Ishikawa (cell line): ENCODE results near the gene SLCO4A1.

Source experiments
- CEBPB ChIP-seq: IDR thresholded peaks from 2 replicates; pipeline ENCODE4 v1.6.1; 2012
- CREB1 ChIP-seq: IDR thresholded peaks from 2 replicates; pipeline ENCODE4 v1.6.1; 2012; ENCODE audit warnings: low read depth
- EGR1 ChIP-seq: IDR thresholded peaks from 2 replicates; pipeline ENCODE4 v1.6.1; 2012
- EP300 ChIP-seq: IDR thresholded peaks from 2 replicates; pipeline ENCODE4 v1.6.1; 2012; ENCODE audit warnings: borderline replicate concordance
- FOXM1 ChIP-seq: IDR thresholded peaks from 2 replicates; pipeline ENCODE4 v1.6.1; 2012; ENCODE audit warnings: low read depth, borderline replicate concordance
- NFIC ChIP-seq: IDR thresholded peaks from 2 replicates; pipeline ENCODE4 v1.6.1; 2012
- RAD21 ChIP-seq: IDR thresholded peaks from 2 replicates; pipeline ENCODE4 v1.6.1; 2012; ENCODE audit warnings: low read depth
- TAF1 ChIP-seq: IDR thresholded peaks from 2 replicates; pipeline ENCODE4 v1.6.1; 2012; ENCODE audit warnings: low read depth, mild to moderate bottlenecking
- TCF12 ChIP-seq: IDR thresholded peaks from 2 replicates; pipeline ENCODE4 v1.6.1; 2012; ENCODE audit warnings: low read depth
- TEAD4 ChIP-seq: IDR thresholded peaks from 2 replicates; pipeline ENCODE4 v1.6.1; 2012
- YY1 ChIP-seq: IDR thresholded peaks from 2 replicates; pipeline ENCODE4 v1.6.1; 2012; ENCODE audit warnings: low read depth
- ZBTB7A ChIP-seq: IDR thresholded peaks from 2 replicates; pipeline ENCODE4 v1.6.1; 2012; ENCODE audit warnings: low read depth
- TF ChIP-seq, protein P1 (sequence below): IDR thresholded peaks from 2 replicates; pipeline ENCODE4 v1.6.1; 2012
- TF ChIP-seq, protein P2 (sequence below): IDR thresholded peaks from 2 replicates; pipeline ENCODE4 v1.6.1; 2012
- TF ChIP-seq, protein P3 (sequence below): IDR thresholded peaks from 2 replicates; pipeline ENCODE4 v1.6.1; 2012; ENCODE audit warnings: low read depth, mild to moderate bottlenecking

Gene SLCO4A1

DNA sequence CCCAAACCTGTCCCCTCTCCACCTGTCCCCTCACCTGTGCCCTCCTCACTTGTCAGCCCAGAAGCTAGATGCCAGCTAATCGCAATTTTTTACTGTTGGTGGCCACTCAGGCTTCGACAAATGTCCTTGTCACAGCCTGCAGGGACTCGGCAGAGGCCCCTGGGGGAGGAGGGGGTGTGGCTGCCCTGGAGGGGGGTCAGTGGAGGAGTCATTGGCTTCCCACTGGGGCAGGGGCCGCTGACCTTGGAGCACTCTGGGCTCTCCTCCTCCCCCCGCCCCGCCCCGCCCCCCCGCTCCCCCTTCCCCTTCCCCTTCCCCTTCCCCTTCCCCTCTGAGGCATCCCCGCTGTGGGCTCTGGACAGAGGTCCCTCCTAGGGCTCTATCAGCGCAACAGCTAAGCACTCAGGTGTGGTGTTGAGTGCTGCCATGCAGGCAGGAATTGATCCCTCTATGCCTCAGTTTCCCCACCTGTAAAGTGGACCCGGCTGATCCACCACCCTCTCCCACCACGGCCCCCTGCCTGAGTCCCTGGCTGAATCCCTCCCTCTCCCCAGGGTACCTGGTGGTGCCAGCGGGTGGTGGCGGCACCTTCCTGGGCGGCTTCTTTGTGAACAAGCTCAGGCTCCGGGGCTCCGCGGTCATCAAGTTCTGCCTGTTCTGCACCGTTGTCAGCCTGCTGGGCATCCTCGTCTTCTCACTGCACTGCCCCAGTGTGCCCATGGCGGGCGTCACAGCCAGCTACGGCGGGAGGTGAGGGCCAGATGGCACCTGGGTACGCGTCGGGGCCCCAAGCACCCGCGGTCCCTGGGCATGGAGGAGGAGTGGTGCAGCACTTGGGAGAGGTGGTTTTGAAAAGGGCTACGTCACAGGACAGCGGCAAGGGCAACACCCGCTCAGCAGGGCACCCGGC lies 23.8 kb downstream of the SLCO4A1 start:
- TF ChIP-seq, protein P1, sequence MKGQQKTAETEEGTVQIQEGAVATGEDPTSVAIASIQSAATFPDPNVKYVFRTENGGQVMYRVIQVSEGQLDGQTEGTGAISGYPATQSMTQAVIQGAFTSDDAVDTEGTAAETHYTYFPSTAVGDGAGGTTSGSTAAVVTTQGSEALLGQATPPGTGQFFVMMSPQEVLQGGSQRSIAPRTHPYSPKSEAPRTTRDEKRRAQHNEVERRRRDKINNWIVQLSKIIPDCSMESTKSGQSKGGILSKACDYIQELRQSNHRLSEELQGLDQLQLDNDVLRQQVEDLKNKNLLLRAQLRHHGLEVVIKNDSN: no peak
- TF ChIP-seq CREB1: no peak
- 0 out of 2 replicates have a peak, but pooled peaks have one; percentile 27 for TF ChIP-seq YY1
- TF ChIP-seq RAD21: no peak
- TF ChIP-seq EP300: 0 out of 2 replicates have a peak, but pooled peaks have one; percentile 45
- TF ChIP-seq TCF12: peak; percentile 22; the same call in 1 of the 2 replicates

DNA sequence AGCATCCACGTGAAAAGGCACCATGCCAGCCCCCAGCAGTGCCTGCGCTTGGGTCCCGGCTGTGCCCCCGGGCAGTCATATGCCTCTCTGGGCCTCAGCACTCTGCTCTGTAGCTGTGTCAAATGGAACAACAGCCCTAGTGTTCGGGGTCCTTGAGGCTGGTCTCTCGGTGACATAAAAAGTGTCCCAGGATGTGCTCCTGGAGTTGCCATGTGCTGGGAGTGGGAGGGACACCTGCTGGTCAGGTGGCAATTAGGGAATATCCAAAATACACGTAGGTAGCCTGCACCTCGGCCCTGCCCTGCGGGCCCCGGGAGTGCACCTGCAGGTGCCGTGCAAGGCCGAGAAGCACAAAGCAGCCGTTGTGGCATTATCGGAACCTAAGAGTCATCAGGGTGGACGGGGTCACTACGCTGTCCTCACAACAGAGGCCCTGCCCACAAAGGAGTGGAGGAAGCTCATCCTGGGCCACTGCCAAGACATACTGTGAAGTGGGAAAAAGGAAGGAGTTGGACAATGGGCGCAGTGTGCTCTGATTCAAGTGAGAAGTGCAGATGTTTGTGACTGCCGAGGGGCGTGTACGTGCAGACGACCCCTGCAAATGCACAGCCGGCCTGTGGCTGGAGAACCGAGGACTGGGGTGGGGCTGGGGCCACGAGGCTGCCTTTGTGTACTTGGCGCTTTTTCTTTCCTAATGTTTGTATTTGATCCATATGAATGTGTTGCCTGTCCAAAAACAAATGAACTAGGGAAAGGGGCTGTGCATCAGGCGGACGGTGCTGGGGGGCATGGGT lies 24.6 kb downstream of the SLCO4A1 start:
- TF ChIP-seq RAD21 (no peak), NFIC (peak; percentile 59), CEBPB (no peak)

DNA sequence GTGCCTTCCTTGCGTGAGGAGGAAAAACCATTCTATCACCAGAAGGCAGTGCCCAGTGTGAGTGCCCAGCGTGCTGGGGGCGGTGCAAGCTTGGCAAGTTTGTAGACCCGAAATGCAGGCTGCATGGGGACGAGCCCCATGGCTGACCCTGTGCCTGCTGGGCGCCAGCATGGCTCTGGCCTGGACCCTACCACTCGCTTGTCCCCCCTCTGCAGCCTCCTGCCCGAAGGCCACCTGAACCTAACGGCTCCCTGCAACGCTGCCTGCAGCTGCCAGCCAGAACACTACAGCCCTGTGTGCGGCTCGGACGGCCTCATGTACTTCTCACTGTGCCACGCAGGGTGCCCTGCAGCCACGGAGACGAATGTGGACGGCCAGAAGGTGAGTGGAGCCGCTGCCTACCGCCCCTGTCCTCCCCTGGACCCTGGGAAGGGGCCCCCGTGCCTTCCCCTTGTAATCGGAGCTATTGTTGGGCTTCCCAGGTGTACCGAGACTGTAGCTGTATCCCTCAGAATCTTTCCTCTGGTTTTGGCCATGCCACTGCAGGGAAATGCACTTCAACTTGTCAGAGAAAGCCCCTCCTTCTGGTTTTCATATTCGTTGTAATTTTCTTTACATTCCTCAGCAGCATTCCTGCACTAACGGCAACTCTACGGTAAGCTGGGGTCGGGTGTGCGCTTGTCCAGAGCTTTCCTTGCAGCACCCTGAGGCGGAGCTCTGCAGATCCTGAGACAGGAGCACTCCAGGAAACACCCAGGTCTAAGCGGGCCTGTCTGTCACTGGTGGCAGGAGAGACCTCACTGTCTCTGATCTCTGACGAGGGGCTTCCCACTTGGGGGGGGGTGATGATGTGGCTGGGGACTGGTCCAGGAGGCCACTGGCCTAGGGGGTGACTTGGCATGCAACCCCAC lies 25.5 kb downstream of the SLCO4A1 start:
- TF ChIP-seq, protein P2, sequence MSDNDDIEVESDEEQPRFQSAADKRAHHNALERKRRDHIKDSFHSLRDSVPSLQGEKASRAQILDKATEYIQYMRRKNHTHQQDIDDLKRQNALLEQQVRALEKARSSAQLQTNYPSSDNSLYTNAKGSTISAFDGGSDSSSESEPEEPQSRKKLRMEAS: no peak
- no peak for TF ChIP-seq NFIC
- no peak for TF ChIP-seq TCF12
- TF ChIP-seq EP300: no peak
- TF ChIP-seq EGR1: no peak
- TF ChIP-seq, protein P1: no peak
- no peak for TF ChIP-seq CREB1
- no peak for TF ChIP-seq YY1
- TF ChIP-seq ZBTB7A: no peak
- no peak for TF ChIP-seq RAD21
- no peak for TF ChIP-seq TEAD4
- no peak for TF ChIP-seq CEBPB
- TF ChIP-seq TAF1: no peak
- TF ChIP-seq FOXM1: no peak
- TF ChIP-seq, protein P3, sequence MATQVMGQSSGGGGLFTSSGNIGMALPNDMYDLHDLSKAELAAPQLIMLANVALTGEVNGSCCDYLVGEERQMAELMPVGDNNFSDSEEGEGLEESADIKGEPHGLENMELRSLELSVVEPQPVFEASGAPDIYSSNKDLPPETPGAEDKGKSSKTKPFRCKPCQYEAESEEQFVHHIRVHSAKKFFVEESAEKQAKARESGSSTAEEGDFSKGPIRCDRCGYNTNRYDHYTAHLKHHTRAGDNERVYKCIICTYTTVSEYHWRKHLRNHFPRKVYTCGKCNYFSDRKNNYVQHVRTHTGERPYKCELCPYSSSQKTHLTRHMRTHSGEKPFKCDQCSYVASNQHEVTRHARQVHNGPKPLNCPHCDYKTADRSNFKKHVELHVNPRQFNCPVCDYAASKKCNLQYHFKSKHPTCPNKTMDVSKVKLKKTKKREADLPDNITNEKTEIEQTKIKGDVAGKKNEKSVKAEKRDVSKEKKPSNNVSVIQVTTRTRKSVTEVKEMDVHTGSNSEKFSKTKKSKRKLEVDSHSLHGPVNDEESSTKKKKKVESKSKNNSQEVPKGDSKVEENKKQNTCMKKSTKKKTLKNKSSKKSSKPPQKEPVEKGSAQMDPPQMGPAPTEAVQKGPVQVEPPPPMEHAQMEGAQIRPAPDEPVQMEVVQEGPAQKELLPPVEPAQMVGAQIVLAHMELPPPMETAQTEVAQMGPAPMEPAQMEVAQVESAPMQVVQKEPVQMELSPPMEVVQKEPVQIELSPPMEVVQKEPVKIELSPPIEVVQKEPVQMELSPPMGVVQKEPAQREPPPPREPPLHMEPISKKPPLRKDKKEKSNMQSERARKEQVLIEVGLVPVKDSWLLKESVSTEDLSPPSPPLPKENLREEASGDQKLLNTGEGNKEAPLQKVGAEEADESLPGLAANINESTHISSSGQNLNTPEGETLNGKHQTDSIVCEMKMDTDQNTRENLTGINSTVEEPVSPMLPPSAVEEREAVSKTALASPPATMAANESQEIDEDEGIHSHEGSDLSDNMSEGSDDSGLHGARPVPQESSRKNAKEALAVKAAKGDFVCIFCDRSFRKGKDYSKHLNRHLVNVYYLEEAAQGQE: no peak

DNA sequence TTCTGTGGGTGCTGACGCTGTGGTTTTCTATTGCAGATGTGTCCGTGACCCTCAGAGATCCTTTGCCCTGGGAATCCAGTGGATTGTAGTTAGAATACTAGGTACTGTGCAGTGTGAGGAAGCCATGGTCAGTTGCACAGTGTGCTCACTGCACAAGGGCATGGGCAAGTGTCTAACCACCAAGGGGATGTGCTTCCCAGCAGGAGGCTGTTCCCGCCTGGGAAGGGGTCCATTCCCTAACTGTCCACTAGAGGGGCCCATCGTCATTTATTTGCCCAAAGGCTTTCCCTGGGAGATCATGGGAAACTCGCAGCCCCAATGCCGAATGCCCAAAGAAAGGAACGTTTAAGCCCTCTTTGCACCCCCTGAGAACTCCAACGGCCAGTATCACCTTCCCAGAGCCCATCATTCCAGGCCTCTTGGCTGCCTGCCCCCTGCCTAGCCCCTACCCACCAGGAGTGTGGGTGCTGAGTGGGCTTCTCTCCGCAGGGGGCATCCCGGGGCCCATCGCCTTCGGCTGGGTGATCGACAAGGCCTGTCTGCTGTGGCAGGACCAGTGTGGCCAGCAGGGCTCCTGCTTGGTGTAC lies 26.2 kb downstream of the SLCO4A1 start:
- TF ChIP-seq RAD21: peak; percentile 93
- no peak for TF ChIP-seq EP300
- TF ChIP-seq TEAD4: no peak
- no peak for TF ChIP-seq NFIC
- no peak for TF ChIP-seq CEBPB
- TF ChIP-seq TCF12: no peak
- TF ChIP-seq, protein P1: no peak
- no peak for TF ChIP-seq TAF1

DNA sequence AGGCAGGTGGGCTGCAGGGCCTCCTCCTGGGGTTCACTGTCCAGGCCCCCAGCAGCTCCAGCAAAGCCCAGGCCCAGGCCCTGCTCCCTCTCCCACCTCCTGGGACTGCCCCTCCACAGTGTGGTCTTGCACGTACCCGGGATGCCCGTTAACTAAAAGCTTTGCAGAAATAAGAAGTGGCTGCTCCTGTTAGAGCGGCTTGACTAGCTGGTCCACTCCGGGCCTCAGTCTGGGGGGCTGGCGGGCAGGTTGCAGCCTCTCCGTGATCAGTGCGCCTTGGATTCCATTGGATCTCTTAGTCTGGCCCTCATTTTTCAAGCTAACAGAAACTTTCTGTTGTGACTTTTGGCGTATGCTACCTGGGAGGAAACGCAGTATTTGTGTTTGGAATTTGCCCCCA lies 26.9 kb downstream of the SLCO4A1 start:
- TF ChIP-seq CREB1: no peak
- TF ChIP-seq TAF1: no peak
- no peak for TF ChIP-seq TCF12
- TF ChIP-seq TEAD4: no peak
- TF ChIP-seq, protein P3: no peak
- TF ChIP-seq, protein P1: no peak
- TF ChIP-seq NFIC: no peak
- TF ChIP-seq, protein P2: no peak
- TF ChIP-seq RAD21: no peak
- TF ChIP-seq YY1: no peak
- no peak for TF ChIP-seq ZBTB7A
- no peak for TF ChIP-seq FOXM1
- TF ChIP-seq CEBPB: no peak
- no peak for TF ChIP-seq EP300
- TF ChIP-seq EGR1: no peak
